H4 (cell line): ENCODE data around the gene MUTYH. TPM values are rescaled to one million over a fixed set of nuclear protein-coding genes. Genes with fewer than 3 reads are reported as not detected.
"Not testable (repeated sequence)": the region's sequence is repeated elsewhere in the genome, so short reads cannot be mapped to it uniquely, and the experiment has no call there.

Experiments
- DNase-seq: peaks from one replicate; pipeline ENCODE4 v3.0.0-alpha.2; 2015; ENCODE audit warnings: low spot score
- total RNA-seq: library from RNA; depleted of rRNA; stranded (reverse); fragments of >200 nt; shearing (Covaris generic); gene quantifications from 2 replicates; pipeline ENCODE4 v1.2.3, GENCODE V29; 2014

The MUTYH gene
- total RNA-seq, 1 experiment from 2014 or later, result 11.3 TPM

DNA sequence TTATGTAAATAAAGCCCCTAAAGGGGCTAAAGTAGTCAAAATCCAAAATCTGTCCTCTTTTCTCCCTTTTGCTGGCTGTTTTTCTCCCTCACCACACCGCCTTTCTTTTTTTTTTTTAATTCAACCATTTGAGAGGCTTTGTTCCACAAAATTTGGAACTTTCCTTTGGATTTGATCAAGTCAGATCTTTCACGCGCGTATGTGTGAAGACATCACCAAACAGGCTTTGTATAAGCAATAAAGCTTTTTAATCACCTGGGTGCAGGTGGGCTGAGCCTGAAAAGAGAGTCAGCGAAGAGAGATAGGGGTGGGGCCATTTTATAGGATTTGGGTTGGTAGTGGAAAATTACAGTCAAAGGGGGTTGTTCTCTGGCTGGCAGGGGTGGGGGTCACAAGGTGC, 18.8 kb downstream of the MUTYH start:
- DNase-seq, result no peak

DNA sequence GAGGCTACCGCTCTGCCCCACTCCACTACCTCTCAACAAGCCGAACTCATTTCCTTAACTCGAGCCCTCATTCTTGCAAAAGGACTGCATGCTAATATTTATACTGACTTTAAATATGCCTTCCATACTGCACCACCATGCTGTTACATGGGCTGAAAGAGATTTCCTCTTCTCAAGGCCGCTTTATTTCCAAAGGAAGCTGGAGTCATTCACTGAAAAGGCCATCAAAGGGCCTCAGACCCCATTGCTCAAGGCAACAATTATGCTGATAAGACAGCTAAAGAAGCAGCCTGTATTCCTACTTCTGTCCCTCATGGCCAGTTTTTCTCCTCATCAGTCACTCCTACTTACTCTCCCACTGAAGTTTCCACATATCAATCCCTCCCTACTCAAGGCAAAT, 20.5 kb downstream of the MUTYH start:
- no peak for DNase-seq

DNA sequence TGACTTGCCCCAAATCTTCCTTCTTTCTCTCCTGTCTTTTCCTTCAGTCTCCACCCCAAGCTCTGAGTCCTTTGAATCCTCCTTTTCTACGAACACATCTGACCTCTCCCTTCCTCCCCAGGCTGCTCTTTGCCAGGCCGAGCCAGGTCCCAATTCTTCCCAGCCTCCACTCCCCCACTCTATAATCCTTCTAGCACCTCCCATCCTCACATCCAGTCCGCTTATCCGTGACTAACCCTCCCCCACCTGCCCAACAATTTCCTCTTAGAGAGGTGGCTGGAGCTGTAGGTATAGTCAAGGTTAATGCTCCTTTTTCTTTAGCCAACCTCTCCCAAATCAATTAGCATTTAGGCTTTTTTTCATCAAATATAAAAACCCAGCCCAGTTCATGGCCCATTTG, 23.1 kb downstream of the MUTYH start:
- DNase-seq, result no peak

DNA sequence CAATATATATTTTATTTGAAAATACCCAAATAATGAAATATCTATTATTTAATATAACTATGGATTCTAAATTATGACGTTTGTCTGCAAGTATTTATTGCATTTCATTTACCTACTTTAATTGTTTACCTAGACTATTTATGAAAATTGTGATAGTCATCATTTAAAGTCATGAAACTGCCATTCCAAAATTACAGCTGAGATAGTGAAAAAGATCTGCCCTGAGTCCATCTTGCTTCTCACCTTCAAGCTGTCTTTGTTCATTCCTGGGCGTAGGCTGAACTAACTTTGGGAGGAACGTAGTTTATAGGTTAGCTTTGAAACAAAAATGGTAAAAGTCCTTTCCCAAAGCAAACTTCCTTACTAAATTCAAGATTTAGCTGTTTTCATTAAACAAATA, 26.0 kb downstream of the MUTYH start:
- no peak for DNase-seq

DNA sequence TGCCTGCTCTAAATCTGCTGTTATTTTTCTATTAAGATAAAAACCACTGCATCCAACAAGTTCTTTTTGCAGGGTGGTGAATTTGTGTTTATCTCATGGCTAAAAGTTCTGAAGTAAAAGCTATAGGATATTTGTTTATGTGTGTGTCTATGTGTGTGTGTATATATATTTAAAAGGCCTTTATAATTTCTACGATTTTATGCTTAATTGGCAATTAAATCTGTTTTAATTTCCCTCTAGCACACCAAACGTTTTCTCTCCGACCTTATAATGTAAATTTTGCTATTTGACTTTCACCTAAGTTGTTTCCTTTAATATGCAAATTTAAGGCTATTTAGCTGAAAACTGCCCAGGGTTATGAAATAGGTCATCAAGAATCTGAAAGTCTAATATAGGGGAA, 33.3 kb downstream of the MUTYH start:
- no peak for DNase-seq

DNA sequence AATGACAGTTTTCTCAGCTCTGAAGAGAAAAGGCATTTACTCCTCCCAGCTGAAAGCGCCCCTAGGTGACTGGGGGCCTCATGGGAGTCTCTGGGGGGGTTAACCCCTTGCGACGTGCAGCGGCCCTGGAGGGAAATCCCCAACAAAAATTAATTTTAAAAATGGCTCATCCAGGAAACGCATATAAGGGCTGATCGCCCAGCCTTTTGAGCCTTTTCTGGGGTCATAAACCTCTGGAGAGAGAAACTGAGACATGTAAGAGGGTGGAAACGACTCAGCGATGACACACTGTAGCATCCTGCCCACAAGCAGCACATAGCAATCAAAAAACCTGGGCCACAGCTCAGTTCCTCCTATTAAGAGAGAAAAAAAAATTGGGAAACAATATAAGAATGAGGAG, 33.9 kb downstream of the MUTYH start:
- DNase-seq, result no peak

DNA sequence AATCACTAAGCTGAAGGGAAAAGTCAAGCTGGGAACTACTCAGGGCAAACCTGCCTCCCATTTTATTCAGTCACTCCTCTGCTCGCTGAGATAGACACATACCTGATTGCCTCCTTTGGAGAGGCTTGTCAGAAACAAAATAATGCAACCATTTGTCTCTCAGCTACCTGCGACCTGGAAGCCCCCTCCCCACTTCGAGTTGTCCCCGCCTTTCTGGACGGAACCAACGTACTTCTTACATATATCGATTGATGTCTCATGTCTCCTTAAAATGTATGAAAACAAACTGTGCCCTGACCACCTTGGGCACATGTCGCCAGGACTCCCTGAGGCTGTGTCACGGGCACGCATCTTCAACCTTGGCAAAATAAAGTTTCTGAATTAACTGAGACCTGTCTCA, 35.0 kb downstream of the MUTYH start:
- peak; percentile 2 for DNase-seq

DNA sequence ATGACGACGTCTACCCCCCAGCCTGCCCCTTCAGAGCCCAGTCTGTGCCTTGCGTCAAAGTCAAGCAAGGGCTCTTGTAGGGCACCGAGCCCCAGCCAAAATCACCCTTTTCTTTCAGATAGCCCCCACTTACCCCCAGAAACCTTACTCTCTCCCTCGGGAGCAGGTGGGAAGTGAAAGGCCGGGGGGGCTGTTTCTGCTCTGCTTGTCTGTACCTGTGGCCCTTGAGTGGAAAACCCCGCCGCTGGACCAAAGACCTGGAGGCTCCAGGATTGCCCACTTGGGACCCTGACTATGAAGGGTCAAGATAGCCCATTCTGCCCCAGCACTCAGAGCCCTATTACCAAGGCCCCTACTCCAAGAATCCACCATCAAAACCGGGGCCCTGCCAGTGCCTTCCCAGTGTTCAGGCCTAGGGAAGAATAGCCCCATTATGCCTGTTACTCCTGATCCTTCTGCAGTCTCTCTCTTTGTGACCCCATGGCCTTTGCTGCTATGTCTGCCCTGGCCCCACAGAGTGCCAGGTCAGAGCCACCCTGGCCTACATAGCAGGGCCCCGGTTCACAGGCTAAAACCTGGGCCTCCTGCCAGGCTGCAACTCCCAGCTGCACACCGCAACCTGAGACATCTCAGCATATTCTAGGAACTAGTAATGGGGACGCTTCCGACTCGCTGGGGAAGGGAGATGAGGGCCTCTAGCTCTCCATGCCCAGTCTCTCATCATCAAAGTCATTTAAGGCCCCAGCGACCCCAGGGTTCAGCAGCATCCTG, 35.7 kb downstream of the MUTYH start:
- DNase-seq, result peak; percentile 37

DNA sequence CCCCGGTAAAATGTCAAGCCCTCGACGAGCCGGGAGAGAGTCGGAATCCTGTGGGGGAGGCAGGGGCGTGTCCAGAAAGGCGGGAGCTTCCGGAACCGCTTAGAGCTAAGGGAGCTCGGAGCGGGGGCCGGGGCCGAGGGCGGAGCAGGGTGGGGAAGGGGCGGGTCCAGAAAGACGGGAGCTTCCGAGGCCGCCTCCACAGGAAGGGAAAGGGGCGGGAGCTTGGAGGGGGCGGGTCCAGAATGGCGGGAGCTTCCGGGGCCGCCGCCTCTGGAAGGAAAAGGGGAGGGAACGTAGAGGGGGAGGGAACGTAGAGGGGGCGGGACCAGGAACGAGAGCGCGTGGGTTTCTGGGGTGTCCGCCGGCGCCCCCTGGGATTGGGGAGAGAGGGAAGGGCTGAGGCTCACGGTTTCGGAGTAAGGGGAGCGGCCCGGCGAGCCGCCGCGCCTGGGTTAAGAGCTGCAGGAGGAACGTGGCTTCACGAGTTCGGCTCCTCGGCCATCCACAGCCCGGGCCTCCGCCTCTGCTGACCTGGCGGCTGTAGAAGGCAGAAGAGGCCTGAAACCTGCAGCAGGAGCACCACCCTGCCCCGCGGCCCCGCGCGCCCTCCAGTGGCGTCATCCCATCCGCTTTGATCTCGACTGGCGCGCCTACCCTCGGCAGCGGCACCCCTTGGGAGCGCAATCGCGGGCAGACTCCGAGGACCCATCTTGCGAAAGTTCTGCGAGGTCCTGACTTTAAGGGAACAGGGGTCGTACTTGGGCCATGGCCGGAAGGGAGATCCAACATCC, 36.5 kb downstream of the MUTYH start:
- peak; percentile 92 for DNase-seq

DNA sequence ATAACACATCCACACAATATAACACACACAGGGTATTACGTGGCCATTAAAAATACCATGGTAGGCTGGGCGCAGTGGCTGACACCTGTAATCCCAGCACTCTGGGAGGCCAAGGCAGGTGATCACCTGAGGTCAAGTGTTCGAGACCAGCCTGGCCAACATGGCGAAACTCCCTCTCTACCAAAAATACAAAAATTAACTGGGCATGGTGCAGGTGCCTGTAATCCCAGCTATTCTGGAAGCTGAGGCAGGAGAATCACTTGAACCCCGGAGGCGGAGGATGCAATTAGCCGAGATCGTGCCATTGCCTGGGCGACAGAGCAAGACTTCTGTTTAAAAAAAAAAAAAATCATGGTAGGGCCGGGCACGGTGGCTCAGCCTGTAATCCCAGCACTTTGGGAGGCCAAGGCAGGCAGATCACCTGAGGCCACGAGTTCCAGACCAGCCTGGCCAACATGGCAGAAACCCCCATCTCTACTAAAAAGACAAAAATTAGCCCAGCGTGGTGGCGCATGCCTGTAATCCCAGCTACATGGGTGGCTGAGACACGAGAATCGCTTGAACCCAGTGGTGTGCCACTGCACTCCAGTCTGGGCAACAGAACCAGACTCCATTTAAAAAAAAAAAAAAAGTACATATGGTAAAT, 37.6 kb downstream of the MUTYH start:
- no peak for DNase-seq

DNA sequence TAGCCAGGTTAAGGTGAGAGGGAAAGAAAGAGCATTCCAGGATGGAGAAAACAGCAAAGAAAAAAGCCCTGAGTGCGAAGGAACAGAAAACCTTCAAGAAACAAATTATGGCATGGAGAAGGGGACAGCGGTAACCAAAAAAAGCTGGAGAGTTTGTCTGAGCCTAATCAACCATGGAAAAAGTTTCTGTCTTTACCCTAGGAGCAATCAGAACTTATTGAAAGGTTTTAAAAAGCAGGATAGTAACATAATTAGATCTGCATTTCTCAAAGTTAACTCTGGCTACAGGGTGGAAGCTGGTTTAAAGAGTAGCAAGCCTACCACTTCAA, 39.6 kb downstream of the MUTYH start:
- no peak for DNase-seq

DNA sequence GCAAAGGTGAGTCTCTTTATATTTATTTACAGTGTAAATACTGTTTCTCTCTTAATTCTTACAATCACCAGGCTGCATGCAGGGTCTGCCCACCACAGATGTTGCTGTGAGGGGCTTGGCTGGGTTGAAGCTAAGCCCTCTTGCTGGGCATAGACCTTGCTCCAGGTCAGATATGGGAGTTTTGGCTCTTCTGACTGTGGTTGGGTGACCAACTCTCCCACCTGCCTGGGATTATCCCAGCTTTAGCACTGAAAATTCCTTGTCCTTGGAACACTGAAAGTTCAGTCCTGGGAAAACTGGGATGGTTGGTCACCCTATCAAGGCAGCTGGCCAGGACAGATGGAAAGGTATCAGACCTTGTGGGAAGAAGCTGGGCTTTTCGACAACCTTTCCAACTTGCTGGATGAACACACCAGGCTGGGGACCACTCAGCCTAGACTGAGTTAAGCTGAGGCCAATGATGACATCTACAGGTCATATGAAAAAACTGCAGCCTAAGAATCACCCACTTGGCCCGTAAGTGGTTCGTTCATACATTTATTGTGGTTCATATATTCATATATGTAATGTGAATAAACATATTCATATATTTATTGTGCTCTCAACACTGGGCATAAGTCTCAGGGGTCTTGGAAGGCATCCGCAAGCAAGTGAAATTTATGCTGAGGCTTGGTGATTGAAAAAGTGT, 40.1 kb downstream of the MUTYH start:
- DNase-seq, result peak; percentile 80

DNA sequence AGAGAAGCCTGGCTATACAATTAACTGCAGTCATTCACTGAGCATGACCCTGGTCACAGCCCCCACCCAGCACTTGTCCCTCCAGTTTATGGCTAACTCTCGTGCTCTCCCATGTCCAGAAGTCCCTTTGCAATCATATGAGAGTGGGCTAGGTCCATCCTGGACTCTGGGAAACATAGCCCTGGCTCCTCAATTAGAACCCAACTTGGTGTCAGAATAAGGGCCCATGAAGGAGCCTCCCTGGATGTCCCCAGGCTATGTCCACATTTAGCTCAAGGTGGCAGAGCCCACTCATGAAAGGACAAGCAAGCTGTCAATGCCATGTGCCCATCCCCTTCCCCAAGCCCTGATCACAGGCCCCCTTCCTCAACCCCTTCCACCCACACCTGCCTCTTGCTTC, 40.9 kb downstream of the MUTYH start:
- no peak for DNase-seq

DNA sequence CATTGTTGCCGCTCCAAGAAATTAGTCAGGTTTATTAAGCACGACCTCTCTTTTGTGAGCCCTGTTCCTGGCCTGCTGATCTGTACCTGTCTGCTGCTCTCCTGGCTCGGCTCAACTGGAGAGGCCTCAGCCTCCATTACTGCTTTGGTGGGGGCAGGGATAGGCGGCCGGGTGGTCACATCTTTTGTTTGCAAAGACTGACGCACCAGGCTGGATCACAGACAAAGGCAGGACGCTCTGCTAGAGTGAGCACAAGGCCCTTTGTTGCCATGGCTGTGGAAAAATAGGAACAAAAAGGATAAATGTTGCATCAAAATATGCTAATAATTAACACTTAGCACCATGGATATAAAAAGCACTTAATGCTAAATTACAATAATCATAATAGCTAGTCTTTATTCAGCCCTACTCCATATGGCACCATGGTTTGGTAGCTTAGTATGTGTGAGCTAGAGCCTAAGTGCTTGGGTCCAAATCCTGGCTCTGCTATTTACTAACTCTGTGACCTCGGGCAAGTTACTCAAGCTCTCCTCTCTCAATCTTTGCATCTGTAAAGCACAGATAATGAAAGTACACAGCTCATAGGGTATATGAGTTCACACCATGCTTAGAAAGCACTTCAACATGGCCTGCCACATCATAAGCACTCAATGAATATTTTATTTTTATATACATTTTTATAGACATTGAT, 42.4 kb downstream of the MUTYH start:
- peak; percentile 3 for DNase-seq

DNA sequence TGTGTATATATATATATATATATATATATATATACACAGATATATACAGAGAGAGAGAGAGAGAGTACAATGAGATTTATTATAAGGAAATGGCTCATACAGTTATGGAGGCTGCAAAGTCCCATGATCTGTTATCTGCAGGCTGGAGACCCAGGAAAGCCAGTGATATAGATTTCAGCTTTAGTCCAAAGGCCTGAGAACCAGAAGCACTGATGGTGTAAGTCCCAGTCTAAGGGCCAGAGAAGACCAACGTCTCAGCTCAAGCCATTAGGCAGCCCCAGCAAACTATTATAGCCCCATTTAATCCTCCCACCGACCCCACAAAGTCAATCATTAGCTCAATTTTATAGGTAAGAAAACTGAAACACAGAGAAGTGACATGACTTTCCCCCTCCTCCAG, 48.5 kb downstream of the MUTYH start:
- DNase-seq, result no peak

DNA sequence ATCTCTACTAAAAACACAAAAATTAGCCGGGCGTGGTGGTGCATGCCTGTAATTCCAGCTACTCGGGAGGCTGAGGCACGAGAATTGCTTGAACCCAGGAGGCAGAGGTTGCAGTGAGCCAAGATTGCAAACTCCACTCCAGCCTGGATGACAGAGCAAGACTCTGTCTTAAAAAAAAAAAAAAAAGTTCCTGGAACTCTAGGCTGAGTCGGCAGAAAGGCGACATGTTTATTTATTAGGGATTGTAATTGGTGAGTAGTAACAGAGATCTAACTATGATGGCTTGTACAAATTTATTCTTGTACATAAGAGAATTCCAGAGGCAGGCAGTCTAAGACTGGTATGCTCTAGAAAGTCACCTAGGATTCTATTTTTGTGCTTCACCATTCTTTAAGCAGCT, 49.2 kb downstream of the MUTYH start:
- DNase-seq, result not testable (repeated sequence)

DNA sequence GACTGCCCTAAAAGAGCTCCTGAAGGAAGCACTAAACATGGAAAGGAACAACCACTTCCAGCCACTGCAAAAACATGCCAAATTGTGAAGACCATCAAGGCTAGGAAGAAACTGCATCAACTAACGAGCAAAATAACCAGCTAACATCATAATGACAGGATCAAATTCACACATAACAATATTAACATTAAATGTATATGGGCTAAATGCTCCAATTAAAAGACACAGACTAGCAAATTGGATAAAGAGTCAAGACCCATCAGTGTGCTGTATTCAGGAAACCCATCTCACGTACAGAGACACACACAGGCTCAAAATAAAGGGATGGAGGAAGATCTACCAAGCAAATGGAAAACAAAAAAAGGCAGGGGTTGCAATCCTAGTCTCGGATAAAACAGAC, 53.7 kb downstream of the MUTYH start:
- DNase-seq, result not testable (repeated sequence)

DNA sequence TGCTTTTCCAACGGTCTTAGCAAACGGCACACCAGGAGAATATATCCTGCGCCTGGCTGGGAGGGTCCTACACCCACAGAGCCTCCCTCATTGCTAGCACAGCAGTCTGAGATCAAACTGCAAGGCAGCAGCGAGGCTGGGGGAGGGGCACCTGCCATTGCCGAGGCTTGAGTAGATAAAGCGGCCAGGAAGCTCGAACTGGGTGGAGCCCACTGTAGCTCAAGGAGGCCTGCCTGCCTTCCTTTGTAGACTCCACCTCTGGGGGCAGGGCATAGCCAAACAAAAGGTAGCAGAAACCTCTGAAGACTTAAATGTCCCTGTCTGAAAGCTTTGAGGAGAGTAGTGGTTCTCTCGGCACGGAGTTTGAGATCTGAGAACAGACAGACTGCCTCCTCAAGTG, 55.4 kb downstream of the MUTYH start:
- DNase-seq, result not testable (repeated sequence)

DNA sequence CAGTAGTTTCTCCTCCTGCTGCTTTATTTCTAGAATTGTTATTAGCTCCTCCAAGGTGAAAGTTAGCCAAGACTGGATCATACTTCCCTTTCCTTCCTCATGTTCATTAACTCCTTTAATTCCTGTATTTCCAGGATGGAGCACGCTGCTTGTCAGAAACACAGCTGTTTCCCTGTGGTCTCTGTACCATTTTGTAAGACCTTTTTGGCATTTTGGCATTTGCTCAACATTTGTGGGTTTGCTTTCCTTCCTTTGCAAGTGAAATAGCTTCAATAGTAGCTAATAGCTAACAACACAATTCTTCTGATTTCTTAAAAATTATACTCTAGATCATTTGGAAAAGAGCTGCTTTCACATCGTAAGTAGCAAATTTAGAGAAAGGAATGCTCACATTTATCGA, 57.9 kb downstream of the MUTYH start:
- DNase-seq, result no peak
